ENCODE measurements around the gene P4HA3. TPM values are rescaled to one million over a fixed set of nuclear protein-coding genes. Genes with fewer than 3 reads are reported as not detected.
A peak's percentile ranks its signal among the peaks of the same experiment; 100 is the strongest.

The P4HA3 gene
- total and polyA plus RNA-seq, 9 of the 15 experiments (the other 6 are each of a cell fraction or from before 2014, with no cell fraction given), result 0.01 to 0.03 TPM; not detected in 7

DNA sequence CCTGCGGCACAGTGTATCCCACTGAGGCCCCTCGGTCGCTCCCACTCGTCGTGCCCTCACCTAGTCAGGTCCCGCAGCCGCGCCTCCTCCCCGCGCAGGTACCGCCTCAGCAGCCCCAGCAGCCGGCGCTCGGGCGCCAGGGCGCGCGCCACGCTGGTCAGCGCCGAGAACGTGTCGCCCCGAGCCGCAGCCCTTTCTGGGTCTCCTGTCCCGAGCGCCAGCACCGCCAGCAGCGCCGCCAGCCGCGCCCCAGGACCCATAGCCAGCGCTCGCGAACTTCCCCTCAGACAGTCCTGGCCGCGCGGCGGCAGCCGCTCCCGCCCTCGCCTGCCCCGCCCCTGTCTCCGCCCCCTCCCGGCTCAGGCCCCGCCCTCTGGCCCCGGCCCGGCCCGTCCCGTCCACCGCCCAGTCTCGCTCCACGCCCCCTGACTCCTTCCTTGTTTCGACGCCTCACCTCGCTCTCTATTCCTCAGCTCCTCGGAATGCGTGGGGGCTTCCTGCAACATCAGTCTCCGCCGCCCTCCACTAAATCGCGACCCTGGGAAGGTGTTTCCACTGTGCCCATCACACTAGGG lies at the start of gene P4HA3 (continued):
- TF ChIP-seq TBL1XR1 (IDR thresholded peaks at IDR 0.05; ENCODE audit: low read length in 2 of 2) (no peak), RB1 (IDR thresholded peaks at IDR 0.05; ENCODE audit: low read depth) (0 out of 2 replicates have a peak, but pooled peaks have one; percentile 35), PHB2 (IDR thresholded peaks at IDR 0.05; ENCODE audit: low read depth) (no peak), MCM5 (IDR thresholded peaks at IDR 0.05; ENCODE audit: low read depth) (no peak), MAZ (CRISPR knock-in tag; conservative IDR thresholded peaks at IDR 0.05 in 1 of 2, IDR thresholded peaks at IDR 0.05 in 1 of 2) (peak in 1 of 2 experiments; percentile 33; a peak in 1 of 4 replicates), CHD4 (IDR thresholded peaks at IDR 0.05; ENCODE audit: insufficient read depth, insufficient replicate concordance, low read depth, low read length, poor library complexity, severe bottlenecking) (no peak), POLR3A (IDR thresholded peaks at IDR 0.05; ENCODE audit: borderline replicate concordance, extremely low read depth, insufficient read depth, insufficient read length) (no peak), ETV1 (tag; conservative IDR thresholded peaks at IDR 0.05; ENCODE audit: low read depth) (no peak), KLF1 (tag; IDR thresholded peaks at IDR 0.05) (no peak), ELF2 (CRISPR knock-in tag; IDR thresholded peaks at IDR 0.05) (no peak), TBP (optimal IDR thresholded peaks at IDR 0.05; ENCODE audit: low read depth, low read length) (no peak), GABPB1 (CRISPR knock-in tag; IDR thresholded peaks at IDR 0.05) (no peak), SMC3 (conservative IDR thresholded peaks at IDR 0.05; ENCODE audit: insufficient read depth, low read depth, low read length) (no peak), MXI1 (IDR thresholded peaks at IDR 0.05; ENCODE audit: low read depth, low read length) (no peak), NR0B1 (IDR thresholded peaks at IDR 0.05; ENCODE audit: partially characterized antibody) (no peak), SIRT6 (IDR thresholded peaks at IDR 0.05; ENCODE audit: low read depth, low read length) (no peak), MTA3 (IDR thresholded peaks at IDR 0.05; ENCODE audit: borderline replicate concordance) (no peak), ZNF511 (CRISPR knock-in tag; IDR thresholded peaks at IDR 0.05) (no peak), ZNF584 (CRISPR knock-in tag; IDR thresholded peaks at IDR 0.05; ENCODE audit: low read depth) (no peak), NRF1 (conservative IDR thresholded peaks at IDR 0.05 in 1 of 2, IDR thresholded peaks at IDR 0.05 in 1 of 2) (peak; percentile 69 to 70; a peak in 3 of 4 replicates), FOXA1 (IDR thresholded peaks at IDR 0.05; ENCODE audit: borderline replicate concordance) (no peak), E2F4 (CRISPR knock-in tag; IDR thresholded peaks at IDR 0.05; ENCODE audit: low read depth) (no peak), KDM5B (IDR thresholded peaks at IDR 0.05; ENCODE audit: insufficient replicate concordance, low read depth, low read length) (no peak)
- TF ChIP-seq, protein P1, sequence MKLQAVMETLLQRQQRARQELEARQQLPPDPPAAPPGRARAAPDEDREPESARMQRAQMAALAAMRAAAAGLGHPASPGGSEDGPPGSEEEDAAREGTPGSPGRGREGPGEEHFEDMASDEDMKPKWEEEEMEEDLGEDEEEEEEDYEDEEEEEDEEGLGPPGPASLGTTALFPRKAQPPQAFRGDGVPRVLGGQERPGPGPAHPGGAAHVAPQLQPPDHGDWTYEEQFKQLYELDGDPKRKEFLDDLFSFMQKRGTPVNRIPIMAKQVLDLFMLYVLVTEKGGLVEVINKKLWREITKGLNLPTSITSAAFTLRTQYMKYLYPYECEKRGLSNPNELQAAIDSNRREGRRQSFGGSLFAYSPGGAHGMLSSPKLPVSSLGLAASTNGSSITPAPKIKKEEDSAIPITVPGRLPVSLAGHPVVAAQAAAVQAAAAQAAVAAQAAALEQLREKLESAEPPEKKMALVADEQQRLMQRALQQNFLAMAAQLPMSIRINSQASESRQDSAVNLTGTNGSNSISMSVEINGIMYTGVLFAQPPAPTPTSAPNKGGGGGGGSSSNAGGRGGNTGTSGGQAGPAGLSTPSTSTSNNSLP (IDR thresholded peaks at IDR 0.05; ENCODE audit: borderline replicate concordance, low read depth, low read length), result no peak
